ENCODE data around the gene GPRIN1. TPM values are rescaled to one million over a fixed set of nuclear protein-coding genes. Genes with fewer than 3 reads are reported as not detected.

Gene GPRIN1
- total RNA-seq, 2 experiments from 2014 or later, result 1.4 to 1.5 TPM

DNA sequence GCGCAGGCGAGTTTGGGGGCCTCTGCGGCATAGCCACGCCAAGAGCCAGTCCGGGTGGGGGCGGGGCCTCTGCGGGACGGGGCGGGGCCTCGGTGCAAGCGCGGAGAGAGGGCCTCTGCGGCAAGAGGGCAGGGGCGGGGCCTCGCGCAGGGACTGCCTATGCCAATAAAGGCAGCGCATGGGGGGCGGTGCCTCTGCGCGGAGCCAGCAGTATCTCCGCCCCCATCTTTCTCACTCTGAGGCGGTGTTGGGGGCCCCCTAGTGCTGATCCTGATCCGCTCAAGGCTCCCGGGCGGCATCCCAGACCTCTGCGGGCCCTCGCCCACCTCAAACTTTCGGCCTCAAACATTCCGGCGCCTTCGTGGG, 9.2 kb upstream of the GPRIN1 start:
- peak overlapping the region; percentile 48 for H3K4me3 Mint-ChIP-seq
- no peaks in the 10 kb centered on the region for H3K36me3 Mint-ChIP-seq (ENCODE audit: low read depth)
- H3K27ac Mint-ChIP-seq, result no peak overlapping the region
- H3K27me3 Mint-ChIP-seq (ENCODE audit: low read depth), result peaks cover 48% of the 10 kb centered on the region
- H3K9me3 Mint-ChIP-seq, result no peaks in the 10 kb centered on the region
- intact Hi-C loops (cut with micrococcal nuclease), result loop anchor here (1.0 to 2.0 kb wide), 3 partner anchors 28 to 204 kb away; partner anchors contain the start of gene TSPAN17
- CTCF ChIA-PET, result no interaction called here
- peak; percentile 89 for DNase-seq
- peaks cover 18% of the 10 kb centered on the region for H3K4me1 Mint-ChIP-seq (ENCODE audit: low read depth)

DNA sequence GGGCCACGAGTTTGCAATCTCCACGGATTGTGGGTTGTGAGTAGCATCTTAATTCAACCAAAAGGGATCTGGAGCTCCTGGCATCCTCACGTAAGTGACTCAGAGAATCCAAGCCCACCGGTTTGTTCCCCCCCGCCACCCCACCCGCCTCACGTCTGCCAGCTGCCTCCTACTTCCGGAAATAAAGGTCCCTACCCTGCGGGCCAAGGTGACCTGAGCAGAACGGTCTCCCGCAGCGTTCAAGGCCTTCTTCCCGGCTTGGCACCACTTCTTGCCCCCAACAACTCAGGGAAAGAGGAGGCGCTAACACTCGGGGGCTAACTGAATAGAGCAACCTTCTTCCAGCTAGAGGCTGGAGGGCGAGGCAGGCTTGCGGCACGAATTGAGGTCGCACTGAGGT, 8.8 kb upstream of the GPRIN1 start:
- Mint-ChIP-seq H3K9me3 (no peaks in the 10 kb centered on the region), H3K27ac (no peak overlapping the region), H3K4me3 (peak overlapping the region; percentile 48), H3K36me3 (ENCODE audit: low read depth) (no peaks in the 10 kb centered on the region), H3K27me3 (ENCODE audit: low read depth) (peaks cover 48% of the 10 kb centered on the region), H3K4me1 (ENCODE audit: low read depth) (peaks cover 18% of the 10 kb centered on the region)
- CTCF ChIA-PET, result no interaction called here
- DNase-seq, result no peak
- intact Hi-C loops (cut with micrococcal nuclease), result loop anchor here (1.0 to 2.0 kb wide), 3 partner anchors 29 to 204 kb away; partner anchors contain the start of gene TSPAN17

- Mint-ChIP-seq H3K4me1 (ENCODE audit: low read depth) (peaks cover 18% of the 10 kb centered on the region), H3K27me3 (ENCODE audit: low read depth) (peaks cover 56% of the 10 kb centered on the region), H3K4me3 (no peak overlapping the region), H3K27ac (no peak overlapping the region), H3K36me3 (ENCODE audit: low read depth) (no peaks in the 10 kb centered on the region), H3K9me3 (no peaks in the 10 kb centered on the region)
- DNase-seq, result no peak
- intact Hi-C loops (cut with micrococcal nuclease), result no loop called here
- CTCF ChIA-PET, result interaction anchor here (1.2 kb wide), 1 partner anchor 43 kb away, joined by 3 read pairs; no protein-coding TSS in a partner anchor
Measured at GRCh38 chr5:176616511-176616910, 6.6 kb upstream of the GPRIN1 start.

- Mint-ChIP-seq H3K4me1 (ENCODE audit: low read depth) (peaks cover 11% of the 10 kb centered on the region), H3K27me3 (ENCODE audit: low read depth) (peaks cover 52% of the 10 kb centered on the region), H3K27ac (no peak overlapping the region), H3K36me3 (ENCODE audit: low read depth) (no peaks in the 10 kb centered on the region), H3K9me3 (no peaks in the 10 kb centered on the region), H3K4me3 (no peak overlapping the region)
- DNase-seq, result no peak
- intact Hi-C loops (cut with micrococcal nuclease), result no loop called here
- CTCF ChIA-PET, result interaction anchor here (0.6 kb wide), 1 partner anchor 16 kb away, joined by 3 read pairs; no protein-coding TSS in a partner anchor
Measured at GRCh38 chr5:176614805-176615478, 5.0 kb upstream of the GPRIN1 start.

GRCh38 chr5:176612855-176613254, 2.9 kb upstream of the GPRIN1 start:
- DNase-seq, result no peak
- peaks cover 43% of the 10 kb centered on the region for H3K27me3 Mint-ChIP-seq (ENCODE audit: low read depth)
- no peaks in the 10 kb centered on the region for H3K9me3 Mint-ChIP-seq
- intact Hi-C loops (cut with micrococcal nuclease), result no loop called here
- H3K4me1 Mint-ChIP-seq (ENCODE audit: low read depth), result peaks cover 7% of the 10 kb centered on the region
- CTCF ChIA-PET, result interaction anchor here (1.2 kb wide), 1 partner anchor 18 kb away, joined by 5 read pairs; no protein-coding TSS in a partner anchor
- no peaks in the 10 kb centered on the region for H3K36me3 Mint-ChIP-seq (ENCODE audit: low read depth)
- H3K4me3 Mint-ChIP-seq, result no peak overlapping the region
- no peak overlapping the region for H3K27ac Mint-ChIP-seq

GRCh38 chr5:176612008-176612407, 2.1 kb upstream of the GPRIN1 start:
- H3K36me3 Mint-ChIP-seq (ENCODE audit: low read depth), result no peaks in the 10 kb centered on the region
- no peak overlapping the region for H3K4me3 Mint-ChIP-seq
- H3K9me3 Mint-ChIP-seq, result no peaks in the 10 kb centered on the region
- CTCF ChIA-PET, result no interaction called here
- intact Hi-C loops (cut with micrococcal nuclease), result no loop called here
- H3K27me3 Mint-ChIP-seq (ENCODE audit: low read depth), result peaks cover 35% of the 10 kb centered on the region
- DNase-seq, result no peak
- H3K4me1 Mint-ChIP-seq (ENCODE audit: low read depth), result peaks cover 7% of the 10 kb centered on the region
- H3K27ac Mint-ChIP-seq, result no peak overlapping the region

DNA sequence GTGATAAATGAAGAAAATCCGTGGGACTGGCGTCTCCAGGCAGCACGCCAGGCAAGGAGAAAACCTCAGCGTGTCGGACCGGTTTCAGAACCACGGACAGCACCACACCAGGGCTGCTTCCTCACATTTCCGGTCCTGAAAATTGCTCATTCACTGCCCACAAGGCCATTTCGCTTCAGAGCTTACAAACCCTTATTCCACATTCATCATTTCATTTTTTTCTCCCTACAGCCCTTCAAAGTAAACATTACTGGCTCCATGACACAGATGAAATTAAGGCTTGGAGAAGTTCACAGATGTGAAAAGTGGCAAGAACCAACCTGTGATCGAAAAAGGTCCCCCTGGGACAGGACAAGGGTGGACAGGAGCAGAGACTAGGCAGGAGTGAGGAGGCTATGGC, 1.5 kb upstream of the GPRIN1 start:
- intact Hi-C loops (cut with micrococcal nuclease), result loop anchor here (1.0 kb wide), 1 partner anchor 163 kb away; the partner anchor contains the start of gene FAF2
- H3K27ac Mint-ChIP-seq, result no peak overlapping the region

GRCh38 chr5:176610435-176610773, 448 bp upstream of the GPRIN1 start:
- peak overlapping the region; percentile 67 for H3K4me3 Mint-ChIP-seq
- intact Hi-C loops (cut with micrococcal nuclease), result no loop called here

More for the DNA sequence above, 1.5 kb upstream of the GPRIN1 start:
- Mint-ChIP-seq H3K36me3 (ENCODE audit: low read depth) (no peaks in the 10 kb centered on the region), H3K9me3 (no peaks in the 10 kb centered on the region), H3K4me1 (ENCODE audit: low read depth) (peaks cover 7% of the 10 kb centered on the region), H3K27me3 (ENCODE audit: low read depth) (peaks cover 30% of the 10 kb centered on the region), H3K4me3 (no peak overlapping the region)
- DNase-seq, result peak; percentile 72
- CTCF ChIA-PET, result no interaction called here

DNA sequence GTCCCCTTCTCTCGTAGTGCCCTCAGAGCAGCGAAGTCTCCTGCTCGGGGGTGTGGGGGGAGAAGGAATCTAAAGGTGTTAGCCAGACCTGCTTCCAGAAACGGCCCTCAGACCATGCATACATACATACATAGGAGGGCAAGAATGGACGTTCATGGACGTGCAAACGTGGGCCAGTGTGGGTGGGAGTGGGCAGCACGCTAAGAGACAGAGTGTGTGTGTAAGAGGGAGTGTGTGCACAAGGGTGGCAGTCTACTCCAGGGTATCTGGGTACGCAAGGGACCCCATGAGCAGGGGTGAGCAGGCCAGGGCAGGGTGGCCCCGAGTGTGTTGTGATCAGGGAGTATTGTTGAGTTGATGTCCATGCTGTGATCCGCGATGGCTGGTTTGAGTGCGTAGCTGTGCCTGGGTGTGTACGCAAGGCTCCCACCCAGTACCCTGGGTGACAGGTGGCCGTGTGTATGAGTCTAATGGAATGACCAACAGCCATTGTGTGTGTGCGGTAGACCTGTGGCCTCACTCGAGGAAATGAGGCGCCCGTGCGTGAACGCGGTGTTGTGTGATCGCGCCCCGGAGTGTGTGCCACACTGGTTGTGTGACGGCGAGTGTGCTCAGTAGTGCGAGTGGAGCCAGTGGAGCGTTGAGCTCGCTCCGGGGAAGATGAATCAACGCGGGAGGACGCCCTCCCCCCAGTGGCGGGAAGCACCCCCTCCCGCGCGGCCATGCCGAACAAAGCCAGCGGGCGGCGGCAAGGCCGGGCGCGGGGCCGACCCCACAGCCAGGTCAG, 826 bp downstream of the GPRIN1 start:
- Mint-ChIP-seq H3K36me3 (ENCODE audit: low read depth) (no peaks in the 10 kb centered on the region), H3K27me3 (ENCODE audit: low read depth) (peaks cover 24% of the 10 kb centered on the region), H3K4me3 (peak overlapping the region; percentile 89), H3K9me3 (no peaks in the 10 kb centered on the region), H3K4me1 (ENCODE audit: low read depth) (peaks cover 7% of the 10 kb centered on the region), H3K27ac (peak overlapping the region; percentile 63)
- peak; percentile 26 for DNase-seq
- intact Hi-C loops (cut with micrococcal nuclease), result no loop called here
- CTCF ChIA-PET, result interaction anchor here (1.7 kb wide), 1 partner anchor 13 kb away, joined by 6 read pairs; no protein-coding TSS in a partner anchor

More at GRCh38 chr5:176610435-176610773, 448 bp upstream of the GPRIN1 start:
- Mint-ChIP-seq H3K4me1 (ENCODE audit: low read depth) (peaks cover 7% of the 10 kb centered on the region), H3K9me3 (no peaks in the 10 kb centered on the region), H3K36me3 (ENCODE audit: low read depth) (no peaks in the 10 kb centered on the region), H3K27me3 (ENCODE audit: low read depth) (peaks cover 24% of the 10 kb centered on the region), H3K27ac (no peak overlapping the region)
- no peak for DNase-seq
- CTCF ChIA-PET, result no interaction called here

- H3K27me3 Mint-ChIP-seq (ENCODE audit: low read depth), result peaks cover 24% of the 10 kb centered on the region
- H3K4me1 Mint-ChIP-seq (ENCODE audit: low read depth), result peaks cover 7% of the 10 kb centered on the region
- H3K36me3 Mint-ChIP-seq (ENCODE audit: low read depth), result no peaks in the 10 kb centered on the region
- intact Hi-C loops (cut with micrococcal nuclease), result no loop called here
- no peak overlapping the region for H3K27ac Mint-ChIP-seq
- DNase-seq, result no peak
- CTCF ChIA-PET, result interaction anchor here (1.6 to 1.7 kb wide), 2 partner anchors 12 to 35 kb away, joined by 6 read pairs; no protein-coding TSS in a partner anchor
- H3K4me3 Mint-ChIP-seq, result peak overlapping the region; percentile 89
- no peaks in the 10 kb centered on the region for H3K9me3 Mint-ChIP-seq
Measured at GRCh38 chr5:176608142-176608705, 1.7 kb downstream of the GPRIN1 start.

DNA sequence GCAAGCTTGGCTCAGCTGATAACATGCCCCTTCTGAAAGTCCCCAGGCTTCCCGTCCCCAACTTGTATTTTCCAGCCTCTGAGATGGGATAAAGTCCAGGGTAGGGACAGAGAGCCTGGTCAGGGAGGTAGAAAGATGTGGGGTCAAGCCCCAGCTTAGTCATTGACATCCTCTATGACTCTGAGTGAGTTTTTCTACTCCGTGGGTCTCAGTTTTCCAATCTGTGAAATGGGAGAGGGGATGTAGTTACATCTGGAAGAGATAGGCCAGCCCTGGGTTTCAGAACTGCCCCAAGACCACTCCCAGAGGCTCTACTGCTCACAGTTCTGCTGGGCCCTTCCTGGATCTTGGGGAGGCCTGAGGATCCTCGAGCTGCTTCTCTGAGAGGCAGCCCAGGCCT, 3.1 kb downstream of the GPRIN1 start:
- H3K9me3 Mint-ChIP-seq, result no peaks in the 10 kb centered on the region
- no peak overlapping the region for H3K27ac Mint-ChIP-seq
- H3K4me3 Mint-ChIP-seq, result no peak overlapping the region
- no peaks in the 10 kb centered on the region for H3K36me3 Mint-ChIP-seq (ENCODE audit: low read depth)
- peaks cover 17% of the 10 kb centered on the region for H3K27me3 Mint-ChIP-seq (ENCODE audit: low read depth)
- intact Hi-C loops (cut with micrococcal nuclease), result no loop called here
- H3K4me1 Mint-ChIP-seq (ENCODE audit: low read depth), result peaks cover 7% of the 10 kb centered on the region
- CTCF ChIA-PET, result interaction anchor here (1.1 to 1.6 kb wide), 2 partner anchors 33 to 64 kb away, joined by 3 to 6 read pairs; no protein-coding TSS in a partner anchor
- no peak for DNase-seq

- Mint-ChIP-seq H3K27ac (no peak overlapping the region), H3K9me3 (no peaks in the 10 kb centered on the region), H3K27me3 (ENCODE audit: low read depth) (peaks cover 11% of the 10 kb centered on the region), H3K4me3 (no peak overlapping the region), H3K4me1 (ENCODE audit: low read depth) (peaks cover 7% of the 10 kb centered on the region), H3K36me3 (ENCODE audit: low read depth) (no peaks in the 10 kb centered on the region)
- CTCF ChIA-PET, result interaction anchor here (0.8 to 1.1 kb wide), 2 partner anchors 33 to 64 kb away, joined by 3 read pairs; no protein-coding TSS in a partner anchor
- intact Hi-C loops (cut with micrococcal nuclease), result no loop called here
- DNase-seq, result no peak
Measured at GRCh38 chr5:176606032-176606431, 3.9 kb downstream of the GPRIN1 start.

Measured in activated naive CD4-positive, alpha-beta T cell treated with anti-CD3 and anti-CD28 coated beads for 36 hours (primary cell).